ENCODE data around the gene ADTRP. TPM values are rescaled to one million over a fixed set of nuclear protein-coding genes. Genes with fewer than 3 reads are reported as not detected.

ADTRP gene
- 0.51 and 1.1 TPM in 2 replicates for total RNA-seq

DNA sequence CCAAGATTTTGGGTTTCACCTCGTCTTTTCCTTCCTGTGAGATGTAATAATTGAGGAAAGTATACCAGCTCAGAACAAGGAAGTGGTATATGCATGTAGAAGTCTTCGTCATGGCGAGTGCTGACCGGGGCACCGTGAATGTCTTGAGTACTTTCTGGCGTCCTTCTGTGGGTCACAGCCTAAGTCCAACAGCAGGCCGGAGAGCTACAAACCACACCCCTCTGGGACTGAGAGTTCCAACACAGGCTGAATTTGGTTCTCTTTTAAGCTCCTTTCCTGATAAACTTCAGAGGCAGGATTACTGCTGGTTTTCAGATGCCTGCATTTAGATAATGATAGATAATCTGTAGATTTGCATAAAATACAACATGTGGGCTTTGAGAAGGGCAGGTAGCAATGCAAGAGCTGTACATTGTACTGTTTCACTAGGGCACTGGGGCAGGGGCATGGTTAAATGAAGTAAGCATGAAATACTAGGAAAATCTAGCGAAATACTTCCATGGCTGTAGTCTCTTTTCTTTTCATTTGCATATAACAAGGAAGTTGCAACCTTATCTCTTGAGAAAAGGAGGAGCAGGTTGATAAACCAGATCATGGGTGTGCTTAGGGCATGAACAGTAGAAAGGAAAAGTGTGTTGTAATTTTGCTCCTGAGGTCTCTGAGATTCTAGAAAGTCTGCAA, at the start of gene ADTRP:
Gene ADTRP, minus strand, starts transcription at position 156 of the 681 bp plus-strand sequence. Its CDS starts 44 bp downstream, at position 112.

Other genes with a start within 250 kb of the ADTRP start
- 0.65 and 1.4 TPM in 2 replicates for gene TMEM170B, start 241.1 kb downstream of the ADTRP start, total RNA-seq
- 16.3 and 21.4 TPM in 2 replicates for gene HIVEP1, start 233.5 kb upstream of the ADTRP start, total RNA-seq